Aorta (tissue), 5 donors: ENCODE data around the gene TPRG1. TPM values are rescaled to one million over a fixed set of nuclear protein-coding genes. Genes with fewer than 3 reads are reported as not detected.

Experiments used
- ATAC-seq: fragments of 200-7000 bp; cut with Tn5 transposase; one replicate; pipeline ENCODE4 v1.9.1; 2022; ENCODE audit warnings: moderate library complexity; ENCODE audit not compliant: low FRiP score
- DNase-seq, 2 donors: peaks; one replicate each; pipeline ENCODE4 v3.0.0-alpha.2; 2020
- H3K27ac ChIP-seq, 2 donors: one replicate each; pipeline ENCODE4 v1.5.1; 2013; ENCODE audit warnings: low read length in 2 of 2, mild to moderate bottlenecking in 2 of 2, moderate library complexity in 2 of 2, control low read depth in 1 of 2, inconsistent platforms in 1 of 2, low read depth in 1 of 2
- H3K27me3 ChIP-seq, 2 donors: one replicate each; pipeline ENCODE4 v1.6.1; 2013; ENCODE audit warnings: control low read depth in 1 of 2, low read length in 1 of 2, mild to moderate bottlenecking in 1 of 2, moderate library complexity in 1 of 2; ENCODE audit not compliant: insufficient read depth in 2 of 2, control insufficient read depth in 1 of 2
- H3K36me3 ChIP-seq, 2 donors: one replicate each; pipeline ENCODE4 v1.6.1; 2013; ENCODE audit warnings: control low read depth in 1 of 2, low read length in 1 of 2, mild to moderate bottlenecking in 1 of 2; ENCODE audit not compliant: insufficient read depth in 2 of 2, control insufficient read depth in 1 of 2
- H3K4me1 ChIP-seq, 2 donors: one replicate each; pipeline ENCODE4 v1.6.1; 2013; ENCODE audit warnings: low read length in 2 of 2, control low read depth in 1 of 2, mild to moderate bottlenecking in 1 of 2, moderate library complexity in 1 of 2; ENCODE audit not compliant: insufficient read depth in 2 of 2, control insufficient read depth in 1 of 2
- H3K4me3 ChIP-seq, 2 donors: one replicate each; pipeline ENCODE4 v1.5.1; 2013; ENCODE audit warnings: low read length in 2 of 2, control low read depth in 1 of 2, mild to moderate bottlenecking in 1 of 2
- H3K9me3 ChIP-seq: one replicate; pipeline ENCODE4 v1.6.1; 2013; ENCODE audit warnings: mild to moderate bottlenecking, low read length; ENCODE audit not compliant: control insufficient read depth
- WGBS, 2 donors: extraction: QIAGEN DNeasy Blood & Tissue Kit; methylation state at CpG; one replicate each; pipeline ENCODE4 v1.1.7; 2013; 5-methylcytosine and 5-hydroxymethylcytosine counted together
- intact Hi-C, 2 donors: fragments of 100-400 bp; cut with DNase I; formaldehyde crosslinking; loops; one replicate each; pipeline versions ENCODE4 v1.14.2 to v1.15.0; 2022
- polyA plus RNA-seq, 2 donors: library from polyadenylated mRNA; stranded (reverse); fragments of 200-250 nt; gene quantifications; one replicate each; pipeline ENCODE4 v1.2.3, GENCODE V29; 2013
- total RNA-seq, 2 donors: library from RNA; stranded (reverse); fragmentation: NEBNext Ultra II Directional; extraction: Animal tissue kit (Norgen Biotek cat#: 25700); gene quantifications; one replicate each; pipeline ENCODE4 v1.2.1, GENCODE V29; 2021
- donor health status: healthy with polysubstance abuse.
- donor health status: Bipolar disorder and iron deficiency.
- donor health status: DM: no; HTN: no; CAD: no.
- donor health status: DM: no; HTN: no; CAD: no.
- donor health status: DM: yes; HTN: yes; CAD: no.

The TPRG1 gene
- total and polyA plus RNA-seq, 4 donors = 4.5 to 19.8 (median 11.0) TPM

DNA sequence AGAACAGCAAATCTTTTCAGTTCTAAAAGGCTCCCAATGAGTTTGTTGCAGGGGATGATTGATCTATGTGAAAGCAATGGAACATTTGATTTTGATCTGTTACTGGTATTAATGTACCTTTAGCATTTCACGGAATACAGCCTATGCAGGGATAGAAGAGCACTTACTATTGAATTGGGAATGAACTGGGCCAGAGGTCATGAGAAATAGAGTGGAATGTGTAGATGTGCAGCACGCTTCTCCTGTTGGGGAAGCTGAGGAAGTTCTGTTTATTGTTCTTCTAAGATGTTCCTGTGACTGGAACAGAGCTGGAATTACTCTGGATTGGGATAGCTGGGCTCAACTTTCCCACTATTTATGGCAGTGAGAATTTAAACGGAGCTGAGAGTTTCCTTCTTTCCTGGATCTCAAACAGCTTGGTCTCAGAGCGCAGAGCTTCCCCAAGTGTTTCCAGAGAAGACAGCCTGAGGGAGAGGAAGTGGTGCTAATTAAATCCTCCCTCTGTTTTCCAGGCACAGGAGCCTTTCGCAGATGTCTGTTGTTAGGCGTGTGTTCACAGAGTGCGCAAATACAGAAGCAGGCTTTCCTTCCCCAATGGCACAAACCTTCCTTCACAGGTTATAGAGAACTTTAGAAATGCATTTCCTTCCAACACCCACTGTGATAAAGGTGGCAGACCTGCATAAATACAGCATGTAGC is 32.5 kb downstream of the TPRG1 start:
- ATAC-seq (no peak), DNase-seq (no peak)
- Histone ChIP-seq H3K27me3 (no peaks in the 10 kb centered on the region), H3K4me1 (no peaks in the 10 kb centered on the region), H3K4me3 (no peak overlapping the region), H3K36me3 (no peaks in the 10 kb centered on the region), H3K9me3 (no peaks in the 10 kb centered on the region), H3K27ac (no peak overlapping the region)
- 84 to 85% methylated on average over 7 of the region's 7 CpGs for WGBS, 2 donors
- intact Hi-C loops = no loop called here

- no peaks in the 10 kb centered on the region for H3K36me3 ChIP-seq
- DNase-seq (no peak), ATAC-seq (no peak)
- no peaks in the 10 kb centered on the region for H3K27me3 ChIP-seq
- intact Hi-C loops = no loop called here
- WGBS, 2 donors = 93 to 97% methylated on average over 2 of the region's 2 CpGs
- H3K4me1 ChIP-seq = no peaks in the 10 kb centered on the region
- no peak overlapping the region for H3K27ac ChIP-seq
- H3K4me3 ChIP-seq = no peak overlapping the region
- H3K9me3 ChIP-seq = no peaks in the 10 kb centered on the region
These were observed 33.2 kb downstream of the TPRG1 start for GRCh38 chr3:189204937-189205336.

DNA sequence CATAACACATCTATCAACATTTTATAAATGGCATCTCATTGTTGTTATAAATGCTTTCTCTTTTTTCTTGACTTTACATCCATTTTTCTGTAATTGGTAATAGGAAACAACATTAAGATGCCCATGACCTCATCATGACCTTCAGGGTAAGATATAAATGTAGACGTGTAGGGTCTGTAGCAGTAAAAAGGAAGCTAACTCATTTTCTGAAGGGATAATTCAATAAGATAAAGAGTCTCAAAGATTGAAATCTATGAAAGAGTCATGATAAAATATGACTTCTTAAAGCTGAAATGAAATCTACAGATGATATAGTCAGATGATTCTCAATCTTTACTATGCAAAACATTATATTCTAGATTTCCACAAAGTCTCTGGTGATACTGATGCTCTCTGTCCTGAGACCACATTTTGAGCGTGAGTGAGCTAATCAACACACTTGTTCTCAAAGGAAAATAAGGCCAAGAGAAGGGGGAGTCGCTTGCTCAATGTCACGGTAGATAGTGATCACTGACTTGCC is 38.5 kb downstream of the TPRG1 start:
- Histone ChIP-seq H3K9me3 (no peaks in the 10 kb centered on the region), H3K4me3 (no peak overlapping the region), H3K4me1 (no peaks in the 10 kb centered on the region), H3K27ac (no peak overlapping the region), H3K27me3 (no peaks in the 10 kb centered on the region), H3K36me3 (no peaks in the 10 kb centered on the region)
- intact Hi-C loops = no loop called here
- WGBS, 2 donors = 85 to 91% methylated on average over 4 of the region's 4 CpGs
- no peak for ATAC-seq
- DNase-seq = no peak

DNA sequence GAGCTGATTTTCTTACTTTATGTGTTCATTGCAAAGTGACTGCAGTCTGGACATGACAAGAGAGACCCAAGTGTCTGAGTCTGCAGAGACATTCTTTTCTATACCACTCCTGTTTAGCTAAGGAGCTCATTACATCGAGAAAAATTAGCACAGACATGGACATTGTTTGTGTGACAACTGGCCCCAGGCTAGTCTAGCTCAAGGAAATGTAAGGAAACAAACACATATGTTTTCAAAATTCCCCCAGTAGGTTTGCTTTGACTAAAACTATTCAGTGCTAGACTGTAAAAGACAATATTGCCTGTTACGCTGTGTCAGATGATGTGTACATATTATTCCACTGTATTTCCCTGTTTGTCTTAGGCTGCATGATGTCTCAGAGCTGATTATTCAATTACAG is 40.9 kb downstream of the TPRG1 start:
- Histone ChIP-seq H3K4me3 (no peak overlapping the region), H3K36me3 (no peaks in the 10 kb centered on the region), H3K4me1 (no peaks in the 10 kb centered on the region), H3K27me3 (no peaks in the 10 kb centered on the region), H3K9me3 (no peaks in the 10 kb centered on the region), H3K27ac (no peak overlapping the region)
- intact Hi-C loops = no loop called here
- 66 to 69% methylated on average over 2 of the region's 2 CpGs for WGBS, 2 donors
- ATAC-seq = no peak
- no peak for DNase-seq

GRCh38 chr3:189214651-189215050 is 42.9 kb downstream of the TPRG1 start:
- no peak overlapping the region for H3K4me3 ChIP-seq
- no peaks in the 10 kb centered on the region for H3K36me3 ChIP-seq
- H3K4me1 ChIP-seq = no peaks in the 10 kb centered on the region
- DNase-seq (no peak), ATAC-seq (no peak)
- H3K27me3 ChIP-seq = no peaks in the 10 kb centered on the region
- H3K27ac ChIP-seq = no peak overlapping the region
- WGBS, 2 donors = 96 to 98% methylated on average over 1 of the region's 1 CpG
- no peaks in the 10 kb centered on the region for H3K9me3 ChIP-seq
- intact Hi-C loops = no loop called here

DNA sequence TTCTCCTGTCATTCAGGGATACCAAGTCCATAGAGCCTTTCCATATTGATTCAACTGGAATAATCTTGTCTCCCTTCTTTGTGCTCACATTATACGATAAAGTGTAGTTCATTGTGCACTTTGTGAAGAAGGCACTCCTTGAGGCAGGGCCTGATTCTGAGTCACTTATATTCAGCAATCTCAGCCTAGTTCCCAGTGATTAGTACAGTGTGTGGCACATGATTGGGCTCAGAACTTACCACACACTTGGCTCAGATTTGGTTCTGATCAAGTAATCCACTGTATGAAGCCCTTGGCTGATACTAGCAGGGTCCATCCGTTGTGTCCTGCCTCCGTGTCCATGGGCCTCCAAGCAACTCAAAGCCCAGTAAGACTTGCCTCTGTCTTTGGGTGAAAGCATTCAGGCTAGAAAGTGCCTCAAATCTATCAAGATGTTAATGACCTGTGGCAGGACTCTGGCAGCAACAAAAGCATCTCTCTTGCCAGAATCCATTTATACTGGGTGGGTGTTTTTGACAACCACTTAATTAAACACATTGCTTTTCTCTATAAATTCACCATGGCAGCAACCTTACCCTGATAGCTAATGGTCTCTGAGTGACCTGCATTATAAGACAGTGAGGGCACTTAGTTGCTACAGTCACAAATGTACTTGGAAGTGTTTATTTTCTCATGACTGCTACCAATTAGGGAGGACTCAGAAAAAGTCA is 51.3 kb downstream of the TPRG1 start:
- DNase-seq (no peak), ATAC-seq (no peak)
- no peaks in the 10 kb centered on the region for H3K9me3 ChIP-seq

DNA sequence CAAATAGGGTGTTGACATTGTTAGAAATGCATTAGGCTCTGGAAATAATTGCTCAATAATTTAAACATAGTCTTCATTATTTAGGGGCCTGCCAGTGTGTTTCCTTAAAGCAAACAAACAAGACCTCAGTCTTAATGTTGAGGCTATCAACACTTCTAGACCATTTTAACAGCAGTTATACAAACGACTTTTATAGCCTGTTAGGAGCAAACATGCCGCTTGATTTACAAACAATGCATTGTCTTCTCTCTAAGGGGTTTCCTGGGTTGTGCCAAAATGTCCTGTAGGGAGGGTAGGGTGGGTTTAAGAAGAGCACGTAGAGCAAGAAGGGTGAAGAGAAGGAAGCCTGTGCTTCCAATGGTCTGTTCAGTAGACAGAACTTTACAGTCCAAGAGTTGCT is 53.7 kb downstream of the TPRG1 start:
- Histone ChIP-seq H3K27me3 (no peaks in the 10 kb centered on the region), H3K4me1 (no peaks in the 10 kb centered on the region), H3K4me3 (no peak overlapping the region), H3K9me3 (no peaks in the 10 kb centered on the region), H3K36me3 (no peaks in the 10 kb centered on the region), H3K27ac (no peak overlapping the region)
- no peak for DNase-seq
- WGBS, 2 donors = 60 to 69% methylated on average over 3 of the region's 3 CpGs
- no peak for ATAC-seq
- intact Hi-C loops = no loop called here

More for the DNA sequence above, 51.3 kb downstream of the TPRG1 start:
- intact Hi-C loops = no loop called here
- Histone ChIP-seq H3K36me3 (no peaks in the 10 kb centered on the region), H3K4me3 (no peak overlapping the region), H3K4me1 (no peaks in the 10 kb centered on the region), H3K27me3 (no peaks in the 10 kb centered on the region), H3K27ac (no peak overlapping the region)
- WGBS, 2 donors = 60 to 80% methylated on average over 3 of the region's 3 CpGs

DNA sequence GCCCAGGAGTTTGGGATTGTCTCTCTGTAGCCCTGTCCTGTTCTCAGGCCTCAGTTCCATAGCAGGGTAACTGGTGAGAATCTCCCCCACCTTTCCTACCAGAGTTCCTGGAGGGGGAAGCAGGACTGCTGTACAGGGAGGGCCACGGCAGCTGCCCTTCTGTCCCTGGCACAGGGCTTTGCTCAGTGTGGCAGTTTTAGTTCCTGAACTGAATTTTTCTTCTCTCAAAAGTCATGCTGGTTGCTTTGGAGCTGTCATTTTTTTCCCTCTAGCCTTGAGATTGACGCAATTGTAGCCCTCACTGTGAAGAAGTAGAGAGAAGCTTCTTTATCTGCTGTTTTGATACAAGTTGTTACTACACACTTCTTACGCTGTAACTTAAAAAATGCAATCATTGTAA is 55.5 kb downstream of the TPRG1 start:
- Histone ChIP-seq H3K4me3 (no peak overlapping the region), H3K36me3 (no peaks in the 10 kb centered on the region), H3K27me3 (no peaks in the 10 kb centered on the region), H3K27ac (no peak overlapping the region), H3K4me1 (no peaks in the 10 kb centered on the region), H3K9me3 (no peaks in the 10 kb centered on the region)
- intact Hi-C loops = no loop called here
- 87 to 89% methylated on average over 3 of the region's 3 CpGs for WGBS, 2 donors
- DNase-seq (no peak), ATAC-seq (no peak)
